NCI-H345 treated with DMSO at 0.1 percent for 48 hours (cell line): Measurements from ENCODE around the gene TAB3.

Source experiments
- DNase-seq: peaks from one replicate; lab custom pipeline; 2025; ENCODE audit not compliant: unreplicated experiment; lab: John Stamatoyannopoulos, UW

The TAB3 gene

DNA sequence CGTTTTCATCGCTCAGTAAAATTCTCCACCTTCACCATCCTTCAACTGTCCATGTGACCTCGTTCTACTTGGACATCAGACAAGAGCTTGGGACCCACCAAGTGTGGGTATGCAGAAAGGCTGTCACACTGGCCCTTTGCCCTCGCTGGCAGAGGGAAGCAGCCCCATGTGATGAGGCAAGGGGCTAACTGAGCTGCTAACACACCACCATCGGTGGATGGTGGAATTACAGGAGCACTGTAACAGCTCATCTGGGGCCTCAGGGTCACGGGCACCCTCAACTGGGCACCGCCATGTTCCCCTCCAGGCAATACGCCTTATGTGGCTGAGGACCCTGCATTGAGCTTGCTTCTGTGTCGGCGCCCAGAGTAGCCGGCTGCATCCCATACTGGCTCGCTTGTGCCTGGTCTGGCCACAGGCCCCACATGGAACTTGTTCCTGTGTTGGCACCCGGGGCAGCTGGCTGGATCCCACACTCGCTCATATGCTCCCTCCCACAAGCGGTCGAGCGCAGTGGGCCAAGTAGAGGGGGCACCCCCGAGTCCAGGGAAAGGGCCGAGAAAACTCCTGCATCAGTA is 109.5 kb downstream of the TAB3 start:
- no peak for DNase-seq

DNA sequence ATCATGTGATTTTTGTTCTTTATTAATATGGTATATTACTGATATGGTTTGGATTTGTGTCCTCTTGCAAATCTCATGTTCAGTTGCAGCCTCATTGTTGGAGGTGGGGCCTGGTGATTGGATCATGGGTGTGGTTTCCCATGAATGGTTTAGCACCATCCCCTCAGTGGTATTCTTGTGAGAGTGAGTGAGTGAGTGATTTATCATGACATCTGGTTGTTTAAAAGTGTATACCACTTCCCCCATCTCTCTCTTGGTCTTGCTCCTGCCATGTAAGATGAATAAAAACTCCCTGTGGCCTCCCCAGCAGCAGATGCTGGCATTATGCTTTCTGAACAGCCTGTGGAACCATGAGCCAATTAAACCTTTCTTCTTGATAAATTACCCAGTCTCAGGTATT is 111.5 kb downstream of the TAB3 start:
- DNase-seq: no peak
